Activated CD4-positive, alpha-beta memory T cell treated with anti-CD3 and anti-CD28 coated beads, Interleukin-2, amount 10 ng/mL, durations not matched to agents 7 days and 5 days (primary cell): Measurements from ENCODE around the gene EXOC1L. TPM values are rescaled to one million over a fixed set of nuclear protein-coding genes. Genes with fewer than 3 reads are reported as not detected.

Experiments
- CTCF ChIA-PET: fragments of 350-600 bp; sonication (Branson Sonifier 250); formaldehyde crosslinking; loops from one replicate; lab custom pipeline; 2021; ENCODE audit warnings: antibody characterized with exemption, inconsistent platforms; lab: Charles Lee
- POLR2A ChIA-PET: fragments of 350-600 bp; sonication (Branson Sonifier 250); formaldehyde crosslinking; loops from one replicate; lab custom pipeline; 2021; ENCODE audit warnings: antibody characterized with exemption; lab: Charles Lee
- DNase-seq: peaks from one replicate; pipeline ENCODE4 v3.0.0-alpha.2; 2020
- H3K27ac Mint-ChIP-seq: one replicate; pipeline ENCODE4 v1.8.0; 2021; ENCODE audit warnings: mild to moderate bottlenecking, mixed read lengths
- H3K27me3 Mint-ChIP-seq: one replicate; pipeline ENCODE4 v1.8.0; 2021; ENCODE audit warnings: mixed read lengths
- H3K36me3 Mint-ChIP-seq: one replicate; pipeline ENCODE4 v1.8.0; 2021; ENCODE audit warnings: low read depth, mixed read lengths
- H3K4me1 Mint-ChIP-seq: one replicate; pipeline ENCODE4 v1.8.0; 2021; ENCODE audit warnings: mixed read lengths
- H3K4me3 Mint-ChIP-seq: one replicate; pipeline ENCODE4 v1.8.0; 2021; ENCODE audit warnings: mild to moderate bottlenecking, mixed read lengths
- H3K9me3 Mint-ChIP-seq: one replicate; pipeline ENCODE4 v1.8.0; 2021; ENCODE audit warnings: mixed read lengths
- total RNA-seq, 2 experiments: library from RNA; stranded (reverse); gene quantifications; one replicate each; pipeline ENCODE4 v1.2.3, GENCODE V29; 2021

The EXOC1L gene
- total RNA-seq, 2 experiments from 2014 or later: not detected

GRCh38 chr4:55871299-55871800 is 51.8 kb downstream of the EXOC1L start:
- no peak for DNase-seq
- Mint-ChIP-seq H3K27ac (no peak overlapping the region), H3K36me3 (peaks cover 37% of the 10 kb centered on the region), H3K4me1 (peaks cover 11% of the 10 kb centered on the region), H3K4me3 (no peak overlapping the region), H3K27me3 (no peaks in the 10 kb centered on the region), H3K9me3 (no peaks in the 10 kb centered on the region)
- ChIA-PET POLR2A (no interaction called here), CTCF (interaction anchor here (1.8 kb wide), 1 partner anchor 77 kb away, joined by 7 read pairs; the partner anchor contains the start of gene CEP135)

- Mint-ChIP-seq H3K36me3 (peaks cover 43% of the 10 kb centered on the region), H3K9me3 (no peaks in the 10 kb centered on the region), H3K4me1 (peaks cover 2% of the 10 kb centered on the region), H3K4me3 (no peak overlapping the region), H3K27me3 (no peaks in the 10 kb centered on the region), H3K27ac (no peak overlapping the region)
- ChIA-PET CTCF (no interaction called here), POLR2A (no interaction called here)
- no peak for DNase-seq
These were observed 55.2 kb downstream of the EXOC1L start for GRCh38 chr4:55874831-55875230.

GRCh38 chr4:55876387-55876786 is 56.8 kb downstream of the EXOC1L start:
- H3K27me3 Mint-ChIP-seq: no peaks in the 10 kb centered on the region
- H3K4me3 Mint-ChIP-seq: no peak overlapping the region
- H3K9me3 Mint-ChIP-seq: no peaks in the 10 kb centered on the region
- no peaks in the 10 kb centered on the region for H3K4me1 Mint-ChIP-seq
- H3K36me3 Mint-ChIP-seq: peaks cover 40% of the 10 kb centered on the region
- ChIA-PET POLR2A (interaction anchor here (0.9 to 1.0 kb wide), 2 partner anchors 23 to 73 kb away, joined by 3 read pairs; partner anchors contain the start of genes CEP135 and EXOC1), CTCF (no interaction called here)
- no peak for DNase-seq
- H3K27ac Mint-ChIP-seq: no peak overlapping the region

- no peak overlapping the region for H3K27ac Mint-ChIP-seq
- no peak for DNase-seq
- H3K4me1 Mint-ChIP-seq: no peaks in the 10 kb centered on the region
- CTCF ChIA-PET: interaction anchor here (0.5 to 1.7 kb wide), 2 partner anchors 12 to 15 kb away, joined by 3 to 6 read pairs; no protein-coding TSS in a partner anchor
- no peaks in the 10 kb centered on the region for H3K27me3 Mint-ChIP-seq
- POLR2A ChIA-PET: interaction anchor here (1.2 kb wide), 1 partner anchor 25 kb away, joined by 3 read pairs; the partner anchor contains the start of gene EXOC1
- no peaks in the 10 kb centered on the region for H3K9me3 Mint-ChIP-seq
- H3K36me3 Mint-ChIP-seq: peaks cover 38% of the 10 kb centered on the region
- H3K4me3 Mint-ChIP-seq: no peak overlapping the region
These were observed 59.6 kb downstream of the EXOC1L start for GRCh38 chr4:55879224-55879623.

GRCh38 chr4:55880652-55881280 is 61.2 kb downstream of the EXOC1L start:
- CTCF ChIA-PET: interaction anchor here (0.6 to 1.7 kb wide), 2 partner anchors 13 kb away, joined by 6 read pairs; no protein-coding TSS in a partner anchor
- H3K9me3 Mint-ChIP-seq: no peaks in the 10 kb centered on the region
- H3K27me3 Mint-ChIP-seq: no peaks in the 10 kb centered on the region
- H3K36me3 Mint-ChIP-seq: peaks cover 39% of the 10 kb centered on the region
- no peak overlapping the region for H3K4me3 Mint-ChIP-seq
- POLR2A ChIA-PET: no interaction called here
- H3K27ac Mint-ChIP-seq: no peak overlapping the region
- no peak for DNase-seq
- H3K4me1 Mint-ChIP-seq: no peaks in the 10 kb centered on the region

GRCh38 chr4:55884093-55884850 is 64.7 kb downstream of the EXOC1L start:
- H3K27me3 Mint-ChIP-seq: no peaks in the 10 kb centered on the region
- CTCF ChIA-PET: no interaction called here
- POLR2A ChIA-PET: no interaction called here
- no peak for DNase-seq
- peaks cover 3% of the 10 kb centered on the region for H3K4me1 Mint-ChIP-seq
- peaks cover 24% of the 10 kb centered on the region for H3K36me3 Mint-ChIP-seq
- H3K4me3 Mint-ChIP-seq: no peak overlapping the region
- no peaks in the 10 kb centered on the region for H3K9me3 Mint-ChIP-seq
- H3K27ac Mint-ChIP-seq: no peak overlapping the region

GRCh38 chr4:55884851-55885219 is 65.2 kb downstream of the EXOC1L start:
- Mint-ChIP-seq H3K4me3 (no peak overlapping the region), H3K36me3 (peaks cover 27% of the 10 kb centered on the region), H3K27ac (no peak overlapping the region), H3K4me1 (peaks cover 3% of the 10 kb centered on the region), H3K9me3 (no peaks in the 10 kb centered on the region), H3K27me3 (no peaks in the 10 kb centered on the region)
- no peak for DNase-seq
- CTCF ChIA-PET: no interaction called here
- POLR2A ChIA-PET: no interaction called here

Other genes starting within 250 kb of the EXOC1L start
- gene PDCL2, start 227.5 kb upstream of the EXOC1L start, total RNA-seq: not detected
- gene NMU, start 183.5 kb upstream of the EXOC1L start, total RNA-seq: under 1 TPM; 0.33 to 0.38 TPM
- gene EXOC1, start 33.9 kb downstream of the EXOC1L start, total RNA-seq: 10 to 100 TPM; 34.5 to 37.2 TPM
- 10 to 100 TPM; 18.0 to 18.8 TPM for gene CEP135, start 129.2 kb downstream of the EXOC1L start, total RNA-seq